HepG2 (cell line): ENCODE results near the gene ZSWIM6. TPM values are rescaled to one million over a fixed set of nuclear protein-coding genes. Genes with fewer than 3 reads are reported as not detected.

Source experiments
- FLYWCH1 ChIP-seq: sonication (generic); formaldehyde crosslinking; IDR thresholded peaks from 2 replicates; pipeline ENCODE4 v1.8.1; 2023; ENCODE audit warnings: mild to moderate bottlenecking, missing genetic modification reagents
- FOXP1 ChIP-seq, 2 experiments: fragments of 450-650 bp in 1 of 2; IDR thresholded peaks; 2 replicates each; pipeline ENCODE4 v1.6.1; 2017 to 2018; ENCODE audit warnings: antibody characterized with exemption in 1 of 2
- HES4 ChIP-seq: sonication (generic); formaldehyde crosslinking; IDR thresholded peaks from 2 replicates; pipeline ENCODE4 v1.9.0; 2021; ENCODE audit warnings: mild to moderate bottlenecking, missing genetic modification reagents, borderline replicate concordance
- HOXA9 ChIP-seq: sonication (generic); formaldehyde crosslinking; IDR thresholded peaks from 2 replicates; pipeline ENCODE4 v1.8.1; 2022; ENCODE audit warnings: missing genetic modification reagents, mild to moderate bottlenecking, moderate library complexity, borderline replicate concordance
- KDM1A ChIP-seq: IDR thresholded peaks from 2 replicates; pipeline ENCODE4 v1.6.1; 2016; ENCODE audit warnings: missing compliant biosample characterization
- MIER3 ChIP-seq: IDR thresholded peaks from 2 replicates; pipeline ENCODE4 v1.6.1; 2016; ENCODE audit warnings: missing compliant biosample characterization, borderline replicate concordance
- MNT ChIP-seq: fragments of 450-650 bp; IDR thresholded peaks from 2 replicates; pipeline ENCODE4 v1.6.1; 2016
- RBM39 ChIP-seq: fragments of 200-400 bp; formaldehyde crosslinking; IDR thresholded peaks from one replicate; pipeline ENCODE4 v1.6.1; 2018; ENCODE audit warnings: antibody characterized with exemption, mild to moderate bottlenecking, low read depth, low read length; ENCODE audit not compliant: poor library complexity, severe bottlenecking
- RFX3 ChIP-seq: IDR thresholded peaks from 2 replicates; pipeline ENCODE4 v1.6.1; 2016; ENCODE audit warnings: missing biosample characterization, missing genetic modification reagents
- RXRA ChIP-seq: sonication (generic); formaldehyde crosslinking; IDR thresholded peaks from 2 replicates; pipeline ENCODE4 v1.5.1; 2020; ENCODE audit warnings: missing genetic modification reagents
- SOX6 ChIP-seq, 2 experiments: fragments of 450-650 bp in 1 of 2; sonication (generic) in 1 of 2; formaldehyde crosslinking in 1 of 2; IDR thresholded peaks; 2 replicates each; pipeline versions ENCODE4 v1.4.0 to v1.6.1; 2017 to 2020; ENCODE audit warnings: antibody characterized with exemption in 1 of 2, mild to moderate bottlenecking in 1 of 2, missing genetic modification reagents in 1 of 2
- SUZ12 ChIP-seq: fragments of 150-350 bp; IDR thresholded peaks from 2 replicates; pipeline ENCODE4 v1.6.1; 2014; ENCODE audit warnings: low read depth, low read length
- ZFX ChIP-seq: sonication (generic); formaldehyde crosslinking; IDR thresholded peaks from 2 replicates; pipeline ENCODE4 v1.4.0; 2020; ENCODE audit warnings: mild to moderate bottlenecking, low read depth, missing genetic modification reagents, moderate library complexity
- ZMYM4 ChIP-seq: sonication (generic); formaldehyde crosslinking; IDR thresholded peaks from 2 replicates; pipeline ENCODE4 v1.8.1; 2023; ENCODE audit warnings: mild to moderate bottlenecking, missing genetic modification reagents
- ZNF572 ChIP-seq: sonication (generic); formaldehyde crosslinking; IDR thresholded peaks from 2 replicates; pipeline ENCODE4 v1.5.1; 2020; ENCODE audit warnings: mild to moderate bottlenecking, missing genetic modification reagents
- ZNF709 ChIP-seq: sonication (generic); formaldehyde crosslinking; IDR thresholded peaks from 2 replicates; pipeline ENCODE4 v1.5.0; 2020; ENCODE audit warnings: mild to moderate bottlenecking, missing genetic modification reagents
- ZNF749 ChIP-seq: sonication (generic); formaldehyde crosslinking; IDR thresholded peaks from 2 replicates; pipeline ENCODE4 v1.8.0; 2022; ENCODE audit warnings: mild to moderate bottlenecking, missing genetic modification reagents, moderate library complexity, borderline replicate concordance
- ZNF83 ChIP-seq: sonication (generic); formaldehyde crosslinking; IDR thresholded peaks from 2 replicates; pipeline ENCODE4 v1.4.0; 2020; ENCODE audit warnings: missing genetic modification reagents, mild to moderate bottlenecking, borderline replicate concordance
- ZNF878 ChIP-seq: sonication (generic); formaldehyde crosslinking; IDR thresholded peaks from 2 replicates; pipeline ENCODE4 v1.8.1; 2023; ENCODE audit warnings: mild to moderate bottlenecking, missing genetic modification reagents, moderate library complexity
- polyA plus RNA-seq, 8 experiments: library from polyadenylated mRNA; depleted of rRNA in 3 of 8; stranded (reverse) in 7 of 8; unstranded in 1 of 8; fragments of >200 nt; fragmentation: Illumina TruSeq in 4 of 8; extraction: Trizol in 4 of 8; gene quantifications; 2 replicates each; pipeline versions ENCODE4 v1.2.1 to v1.2.3, GENCODE V29; 2011 to 2016; ENCODE audit warnings: low read depth in 4 of 8, missing spikeins in 1 of 8, mixed read lengths in 1 of 8; ENCODE audit not compliant: insufficient read depth in 1 of 8
- total RNA-seq, 5 experiments: library from RNA; depleted of rRNA; stranded (reverse); fragments of >200 nt; fragmentation: Illumina TruSeq; extraction: Trizol; gene quantifications; 2 replicates each; pipeline ENCODE4 v1.2.3, GENCODE V29; 2016; ENCODE audit warnings: low read depth in 1 of 5
- TF ChIP-seq, protein P1 (sequence below): sonication (generic); formaldehyde crosslinking; IDR thresholded peaks from 2 replicates; pipeline ENCODE4 v1.5.0; 2020; ENCODE audit warnings: missing genetic modification reagents
- TF ChIP-seq, protein P2 (sequence below): sonication (generic); formaldehyde crosslinking; IDR thresholded peaks from 2 replicates; pipeline ENCODE4 v1.5.1; 2020; ENCODE audit warnings: missing genetic modification reagents, mild to moderate bottlenecking, borderline replicate concordance
- TF ChIP-seq, protein P3 (sequence below): sonication (generic); formaldehyde crosslinking; IDR thresholded peaks from 2 replicates; pipeline ENCODE4 v1.9.0; 2022; ENCODE audit warnings: low read depth, missing genetic modification reagents

Gene ZSWIM6
- total and polyA plus RNA-seq, 2 of the 13 experiments (the other 11 are each of a cell fraction or from before 2014, with no cell fraction given): 0.82 to 1.9 TPM

DNA sequence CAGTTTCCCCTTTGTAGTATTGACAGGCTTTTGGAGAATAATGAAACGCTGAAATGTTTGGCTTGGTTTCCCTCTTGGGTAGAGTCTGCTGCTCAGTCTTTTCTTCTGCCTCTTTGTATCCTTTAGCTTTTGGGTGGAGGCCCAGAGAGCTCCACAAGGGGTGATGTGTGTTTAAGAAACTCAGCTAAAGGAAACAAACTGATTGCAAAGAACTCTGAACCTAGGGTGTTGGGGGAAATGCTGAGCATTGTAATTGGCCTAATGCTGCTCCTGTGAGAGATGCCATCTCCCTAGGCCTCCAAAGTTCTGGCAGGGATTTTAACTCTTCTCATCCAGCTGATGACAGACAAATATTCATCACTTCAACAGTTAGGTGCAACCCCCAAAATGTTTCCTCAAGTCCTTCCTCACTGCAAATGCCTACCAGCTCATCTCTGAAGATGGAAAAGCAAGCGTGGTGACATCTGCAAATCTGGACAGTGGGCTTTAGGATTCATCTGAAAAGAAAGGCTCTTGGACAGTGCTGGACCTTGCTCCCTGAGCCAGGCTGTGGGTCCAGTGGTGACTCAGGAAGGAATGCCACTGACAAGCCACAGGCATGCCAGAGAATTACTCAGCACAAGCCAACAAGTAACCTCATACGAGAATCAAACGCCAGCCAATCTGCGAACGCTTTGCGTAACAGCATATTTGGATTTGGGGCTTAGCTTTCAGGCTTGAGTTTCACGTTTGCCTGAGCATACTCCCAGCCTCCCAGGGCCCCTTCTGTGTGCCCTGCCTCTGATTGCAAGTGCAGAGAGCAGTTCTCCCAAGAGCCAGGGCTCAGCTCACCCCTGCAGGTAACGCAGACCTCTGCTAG lies 30.5 kb upstream of the ZSWIM6 start (continued):
- TF ChIP-seq MNT (no peak), FLYWCH1 (CRISPR knock-in tag) (no peak), RXRA (CRISPR knock-in tag) (peak; percentile 82), FOXP1 (IDR thresholded peaks at IDR 0.05) (no peak), FOXP1 (CRISPR knock-in tag; IDR thresholded peaks at IDR 0.05) (peak; percentile 52), ZNF709 (CRISPR knock-in tag) (no peak), ZFX (CRISPR knock-in tag) (no peak; the same call in none of the 2 replicates), RBM39 (no peak), HES4 (CRISPR knock-in tag) (no peak), SUZ12 (no peak), HOXA9 (CRISPR knock-in tag) (no peak), RFX3 (CRISPR knock-in tag) (no peak), ZNF749 (CRISPR knock-in tag) (no peak), ZNF83 (CRISPR knock-in tag) (no peak), MIER3 (peak; percentile 79; the same call in 1 of the 2 replicates), SOX6 (IDR thresholded peaks at IDR 0.05) (no peak), SOX6 (CRISPR knock-in tag; IDR thresholded peaks at IDR 0.05) (peak; percentile 79), ZMYM4 (CRISPR knock-in tag) (peak; percentile 88), ZNF572 (CRISPR knock-in tag) (no peak), ZNF878 (CRISPR knock-in tag) (no peak), KDM1A (CRISPR knock-in tag) (peak; percentile 57; the same call in 1 of the 2 replicates)
- TF ChIP-seq, protein P1, sequence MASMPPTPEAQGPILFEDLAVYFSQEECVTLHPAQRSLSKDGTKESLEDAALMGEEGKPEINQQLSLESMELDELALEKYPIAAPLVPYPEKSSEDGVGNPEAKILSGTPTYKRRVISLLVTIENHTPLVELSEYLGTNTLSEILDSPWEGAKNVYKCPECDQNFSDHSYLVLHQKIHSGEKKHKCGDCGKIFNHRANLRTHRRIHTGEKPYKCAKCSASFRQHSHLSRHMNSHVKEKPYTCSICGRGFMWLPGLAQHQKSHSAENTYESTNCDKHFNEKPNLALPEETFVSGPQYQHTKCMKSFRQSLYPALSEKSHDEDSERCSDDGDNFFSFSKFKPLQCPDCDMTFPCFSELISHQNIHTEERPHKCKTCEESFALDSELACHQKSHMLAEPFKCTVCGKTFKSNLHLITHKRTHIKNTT (CRISPR knock-in tag): no peak
- TF ChIP-seq, protein P2, sequence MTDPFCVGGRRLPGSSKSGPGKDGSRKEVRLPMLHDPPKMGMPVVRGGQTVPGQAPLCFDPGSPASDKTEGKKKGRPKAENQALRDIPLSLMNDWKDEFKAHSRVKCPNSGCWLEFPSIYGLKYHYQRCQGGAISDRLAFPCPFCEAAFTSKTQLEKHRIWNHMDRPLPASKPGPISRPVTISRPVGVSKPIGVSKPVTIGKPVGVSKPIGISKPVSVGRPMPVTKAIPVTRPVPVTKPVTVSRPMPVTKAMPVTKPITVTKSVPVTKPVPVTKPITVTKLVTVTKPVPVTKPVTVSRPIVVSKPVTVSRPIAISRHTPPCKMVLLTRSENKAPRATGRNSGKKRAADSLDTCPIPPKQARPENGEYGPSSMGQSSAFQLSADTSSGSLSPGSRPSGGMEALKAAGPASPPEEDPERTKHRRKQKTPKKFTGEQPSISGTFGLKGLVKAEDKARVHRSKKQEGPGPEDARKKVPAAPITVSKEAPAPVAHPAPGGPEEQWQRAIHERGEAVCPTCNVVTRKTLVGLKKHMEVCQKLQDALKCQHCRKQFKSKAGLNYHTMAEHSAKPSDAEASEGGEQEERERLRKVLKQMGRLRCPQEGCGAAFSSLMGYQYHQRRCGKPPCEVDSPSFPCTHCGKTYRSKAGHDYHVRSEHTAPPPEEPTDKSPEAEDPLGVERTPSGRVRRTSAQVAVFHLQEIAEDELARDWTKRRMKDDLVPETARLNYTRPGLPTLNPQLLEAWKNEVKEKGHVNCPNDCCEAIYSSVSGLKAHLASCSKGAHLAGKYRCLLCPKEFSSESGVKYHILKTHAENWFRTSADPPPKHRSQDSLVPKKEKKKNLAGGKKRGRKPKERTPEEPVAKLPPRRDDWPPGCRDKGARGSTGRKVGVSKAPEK (CRISPR knock-in tag): no peak
- TF ChIP-seq, protein P3, sequence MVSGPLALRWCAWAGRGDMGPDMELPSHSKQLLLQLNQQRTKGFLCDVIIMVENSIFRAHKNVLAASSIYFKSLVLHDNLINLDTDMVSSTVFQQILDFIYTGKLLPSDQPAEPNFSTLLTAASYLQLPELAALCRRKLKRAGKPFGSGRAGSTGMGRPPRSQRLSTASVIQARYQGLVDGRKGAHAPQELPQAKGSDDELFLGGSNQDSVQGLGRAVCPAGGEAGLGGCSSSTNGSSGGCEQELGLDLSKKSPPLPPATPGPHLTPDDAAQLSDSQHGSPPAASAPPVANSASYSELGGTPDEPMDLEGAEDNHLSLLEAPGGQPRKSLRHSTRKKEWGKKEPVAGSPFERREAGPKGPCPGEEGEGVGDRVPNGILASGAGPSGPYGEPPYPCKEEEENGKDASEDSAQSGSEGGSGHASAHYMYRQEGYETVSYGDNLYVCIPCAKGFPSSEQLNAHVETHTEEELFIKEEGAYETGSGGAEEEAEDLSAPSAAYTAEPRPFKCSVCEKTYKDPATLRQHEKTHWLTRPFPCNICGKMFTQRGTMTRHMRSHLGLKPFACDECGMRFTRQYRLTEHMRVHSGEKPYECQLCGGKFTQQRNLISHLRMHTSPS: no peak
